Lower leg skin (tissue), 4 donors: ENCODE measurements around the gene PCDHB1. TPM values are rescaled to one million over a fixed set of nuclear protein-coding genes. Genes with fewer than 3 reads are reported as not detected.

ENCODE experiments used
- DNase-seq, 2 donors: peaks; one replicate each; pipeline ENCODE4 v3.0.0-alpha.2; 2019; ENCODE audit warnings: low spot score in 2 of 2
- H3K4me3 ChIP-seq: fragments of 200-600 bp; sonication (generic); 2 replicates; pipeline ENCODE4 v1.5.1; 2017; ENCODE audit warnings: mild to moderate bottlenecking, low read depth; ENCODE audit not compliant: poor library complexity, severe bottlenecking
- POLR2A ChIP-seq, 2 donors: fragments of 450-650 bp; IDR thresholded peaks; one replicate each; pipeline ENCODE4 v1.6.1; 2016 to 2017; ENCODE audit warnings: antibody characterized with exemption in 2 of 2, mild to moderate bottlenecking in 1 of 2, moderate library complexity in 1 of 2
- WGBS, 2 donors: methylation state at CpG; one replicate each; pipeline ENCODE4 v1.1.5; 2018; 5-methylcytosine and 5-hydroxymethylcytosine counted together
- intact Hi-C: fragments of 100-400 bp; cut with DNase I; formaldehyde crosslinking; loops from one replicate; pipeline ENCODE4 v1.15.0; 2023; ENCODE audit warnings: low total_unique reads
- total RNA-seq, 4 donors: library from RNA; depleted of rRNA; stranded (reverse); fragments of >200 nt; gene quantifications; one replicate each; pipeline ENCODE4 v1.1.0, GENCODE V29; 2016
- TF ChIP-seq, protein P1 (sequence below), 3 donors: fragments of 450-650 bp; IDR thresholded peaks; one replicate each; pipeline ENCODE4 v1.5.1; 2016; ENCODE audit warnings: antibody characterized with exemption in 3 of 3, mild to moderate bottlenecking in 3 of 3, moderate library complexity in 2 of 3

PCDHB1 gene
- total RNA-seq, 4 donors from 2014 or later = not detected

DNA sequence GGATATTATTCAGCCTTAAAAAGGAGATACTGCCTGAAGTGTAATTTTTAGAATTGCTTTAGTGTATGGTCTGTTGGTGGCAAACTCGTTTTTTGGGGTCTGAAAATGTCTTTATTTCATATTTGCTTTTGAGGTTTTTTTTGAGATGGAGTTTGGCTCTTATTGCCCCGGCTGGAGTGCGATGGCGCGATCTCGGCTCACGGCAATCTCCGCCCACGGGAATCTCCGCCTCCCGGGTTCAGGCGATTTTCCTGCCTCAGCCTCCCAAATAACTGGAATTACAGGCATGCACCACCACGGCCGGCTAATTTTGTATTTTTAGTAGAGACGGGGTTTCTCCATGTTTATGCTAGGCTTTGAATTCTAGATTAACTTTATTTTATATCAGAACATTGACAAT is 20.2 kb upstream of the PCDHB1 start:
- H3K4me3 ChIP-seq = no peak overlapping the region
- TF ChIP-seq, protein P1, sequence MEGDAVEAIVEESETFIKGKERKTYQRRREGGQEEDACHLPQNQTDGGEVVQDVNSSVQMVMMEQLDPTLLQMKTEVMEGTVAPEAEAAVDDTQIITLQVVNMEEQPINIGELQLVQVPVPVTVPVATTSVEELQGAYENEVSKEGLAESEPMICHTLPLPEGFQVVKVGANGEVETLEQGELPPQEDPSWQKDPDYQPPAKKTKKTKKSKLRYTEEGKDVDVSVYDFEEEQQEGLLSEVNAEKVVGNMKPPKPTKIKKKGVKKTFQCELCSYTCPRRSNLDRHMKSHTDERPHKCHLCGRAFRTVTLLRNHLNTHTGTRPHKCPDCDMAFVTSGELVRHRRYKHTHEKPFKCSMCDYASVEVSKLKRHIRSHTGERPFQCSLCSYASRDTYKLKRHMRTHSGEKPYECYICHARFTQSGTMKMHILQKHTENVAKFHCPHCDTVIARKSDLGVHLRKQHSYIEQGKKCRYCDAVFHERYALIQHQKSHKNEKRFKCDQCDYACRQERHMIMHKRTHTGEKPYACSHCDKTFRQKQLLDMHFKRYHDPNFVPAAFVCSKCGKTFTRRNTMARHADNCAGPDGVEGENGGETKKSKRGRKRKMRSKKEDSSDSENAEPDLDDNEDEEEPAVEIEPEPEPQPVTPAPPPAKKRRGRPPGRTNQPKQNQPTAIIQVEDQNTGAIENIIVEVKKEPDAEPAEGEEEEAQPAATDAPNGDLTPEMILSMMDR (IDR thresholded peaks at IDR 0.05) = no peak
- no peak for TF ChIP-seq POLR2A (IDR thresholded peaks at IDR 0.05)
- 88 to 89% methylated on average over 15 of the region's 15 CpGs for WGBS, 2 donors
- intact Hi-C loops = no loop called here
- no peak for DNase-seq

DNA sequence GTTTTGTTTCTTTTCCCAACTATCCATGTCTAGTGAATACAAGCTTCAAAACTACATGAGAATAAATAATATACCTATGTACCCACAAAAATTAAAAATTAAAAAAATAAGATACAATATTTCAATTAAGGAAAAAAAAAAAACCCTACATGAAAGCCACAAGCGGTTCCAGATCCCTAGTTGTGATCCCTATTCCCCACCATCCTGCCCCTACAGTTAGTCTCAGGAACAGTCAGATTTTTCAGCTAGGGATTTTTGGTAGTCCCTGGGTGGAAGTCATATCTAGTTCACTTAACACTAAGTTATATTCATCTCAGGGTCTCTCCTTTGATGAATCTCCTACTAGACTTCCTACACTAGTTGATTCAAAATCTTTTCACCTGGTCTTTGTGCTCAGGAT is 18.5 kb upstream of the PCDHB1 start:
- TF ChIP-seq, protein P1 (IDR thresholded peaks at IDR 0.05) = no peak
- TF ChIP-seq POLR2A (IDR thresholded peaks at IDR 0.05) = no peak
- intact Hi-C loops = no loop called here
- H3K4me3 ChIP-seq = no peak overlapping the region
- 67 to 79% methylated on average over 1 of the region's 1 CpG for WGBS, 2 donors
- DNase-seq = no peak

DNA sequence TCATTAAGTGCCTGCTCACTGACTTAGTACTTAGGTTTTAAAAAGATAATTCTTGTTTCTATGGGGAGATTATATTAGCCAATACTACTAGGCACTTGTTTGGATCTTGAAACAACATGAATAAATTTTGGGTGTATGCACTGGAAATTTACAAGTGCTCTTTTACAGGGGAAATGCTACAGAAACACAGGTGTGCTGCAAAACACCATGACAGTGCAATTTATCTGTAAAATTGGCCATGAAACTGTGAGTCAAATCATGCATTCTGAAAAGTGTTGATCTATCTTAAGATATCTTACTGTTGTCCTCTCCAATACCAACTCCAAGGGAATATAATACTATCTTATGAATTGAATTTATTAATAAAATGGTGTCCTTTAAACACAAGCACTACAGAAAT is 12.1 kb upstream of the PCDHB1 start:
- DNase-seq = no peak
- no peak overlapping the region for H3K4me3 ChIP-seq
- TF ChIP-seq, protein P1 (IDR thresholded peaks at IDR 0.05) = no peak
- TF ChIP-seq POLR2A (IDR thresholded peaks at IDR 0.05) = no peak
- intact Hi-C loops = no loop called here

DNA sequence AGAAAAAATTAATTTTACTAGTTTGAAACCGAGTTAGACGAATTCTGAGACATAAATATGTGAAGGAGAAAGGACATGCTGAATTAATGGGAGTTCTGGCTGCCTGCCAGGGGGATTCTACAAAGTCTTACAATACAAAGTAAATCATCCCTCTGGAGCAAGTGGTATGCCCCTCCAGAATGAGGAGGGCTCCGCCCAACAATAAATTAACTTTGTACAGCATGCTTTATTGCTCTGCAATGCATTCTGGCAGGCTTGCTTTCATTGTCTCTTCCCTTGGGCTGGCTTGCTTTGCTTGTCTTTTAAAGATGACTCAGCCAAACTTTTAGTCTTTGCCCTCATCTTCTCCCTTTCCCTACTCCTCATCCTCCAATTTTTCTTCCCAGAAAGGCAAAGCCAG is 11.7 kb upstream of the PCDHB1 start:
- intact Hi-C loops = no loop called here
- TF ChIP-seq POLR2A (IDR thresholded peaks at IDR 0.05) = no peak
- TF ChIP-seq, protein P1 (IDR thresholded peaks at IDR 0.05) = no peak
- WGBS, 2 donors = 18 to 23% methylated on average over 3 of the region's 3 CpGs
- DNase-seq = no peak
- no peak overlapping the region for H3K4me3 ChIP-seq

DNA sequence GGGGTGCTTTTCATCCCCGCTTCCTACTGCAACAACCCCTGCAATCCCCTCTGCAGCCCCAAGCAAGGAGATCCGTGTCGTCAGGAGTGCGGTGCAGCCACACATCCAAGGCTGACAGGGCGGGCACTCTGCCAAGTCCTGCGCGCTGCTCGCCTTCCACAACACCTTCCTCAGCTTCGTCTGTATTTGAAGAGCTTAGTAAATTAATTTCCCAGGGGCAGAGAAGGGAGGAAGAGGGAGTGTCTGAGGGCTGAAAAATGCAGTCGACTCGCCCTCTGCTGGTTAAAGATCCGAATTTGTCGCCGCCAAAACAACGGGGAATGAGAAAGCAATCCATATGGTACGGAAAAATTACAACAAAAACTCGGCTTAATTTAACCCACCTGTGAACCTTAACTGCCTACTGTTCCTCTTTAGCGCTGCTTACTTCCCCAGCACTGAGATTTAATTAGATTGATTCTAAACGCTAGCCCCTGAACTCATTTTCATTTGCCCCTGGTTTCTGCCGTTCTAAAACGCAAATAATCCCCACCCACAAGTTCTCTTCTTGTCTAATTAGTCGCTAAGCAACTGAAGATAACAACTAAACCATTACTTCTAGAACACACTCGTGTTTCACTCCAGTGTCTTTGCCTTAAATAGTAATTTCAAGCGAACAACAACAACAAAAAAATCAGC is 10.9 kb upstream of the PCDHB1 start:
- intact Hi-C loops = no loop called here
- no peak for DNase-seq
- WGBS, 2 donors = 9 to 17% methylated on average over 24 of the region's 24 CpGs
- TF ChIP-seq, protein P1 (IDR thresholded peaks at IDR 0.05) = no peak
- TF ChIP-seq POLR2A (IDR thresholded peaks at IDR 0.05) = no peak
- H3K4me3 ChIP-seq = no peak overlapping the region
